Non-pigmented ciliary epithelial cell (primary cell): ENCODE results near the gene ADAMTSL1.
A peak's percentile ranks its signal among the peaks of the same experiment; 100 is the strongest.

Source experiments
- DNase-seq: peaks from one replicate; pipeline ENCODE4 v3.0.0-alpha.2; 2010; ENCODE audit warnings: low read depth

Gene ADAMTSL1, protein sequence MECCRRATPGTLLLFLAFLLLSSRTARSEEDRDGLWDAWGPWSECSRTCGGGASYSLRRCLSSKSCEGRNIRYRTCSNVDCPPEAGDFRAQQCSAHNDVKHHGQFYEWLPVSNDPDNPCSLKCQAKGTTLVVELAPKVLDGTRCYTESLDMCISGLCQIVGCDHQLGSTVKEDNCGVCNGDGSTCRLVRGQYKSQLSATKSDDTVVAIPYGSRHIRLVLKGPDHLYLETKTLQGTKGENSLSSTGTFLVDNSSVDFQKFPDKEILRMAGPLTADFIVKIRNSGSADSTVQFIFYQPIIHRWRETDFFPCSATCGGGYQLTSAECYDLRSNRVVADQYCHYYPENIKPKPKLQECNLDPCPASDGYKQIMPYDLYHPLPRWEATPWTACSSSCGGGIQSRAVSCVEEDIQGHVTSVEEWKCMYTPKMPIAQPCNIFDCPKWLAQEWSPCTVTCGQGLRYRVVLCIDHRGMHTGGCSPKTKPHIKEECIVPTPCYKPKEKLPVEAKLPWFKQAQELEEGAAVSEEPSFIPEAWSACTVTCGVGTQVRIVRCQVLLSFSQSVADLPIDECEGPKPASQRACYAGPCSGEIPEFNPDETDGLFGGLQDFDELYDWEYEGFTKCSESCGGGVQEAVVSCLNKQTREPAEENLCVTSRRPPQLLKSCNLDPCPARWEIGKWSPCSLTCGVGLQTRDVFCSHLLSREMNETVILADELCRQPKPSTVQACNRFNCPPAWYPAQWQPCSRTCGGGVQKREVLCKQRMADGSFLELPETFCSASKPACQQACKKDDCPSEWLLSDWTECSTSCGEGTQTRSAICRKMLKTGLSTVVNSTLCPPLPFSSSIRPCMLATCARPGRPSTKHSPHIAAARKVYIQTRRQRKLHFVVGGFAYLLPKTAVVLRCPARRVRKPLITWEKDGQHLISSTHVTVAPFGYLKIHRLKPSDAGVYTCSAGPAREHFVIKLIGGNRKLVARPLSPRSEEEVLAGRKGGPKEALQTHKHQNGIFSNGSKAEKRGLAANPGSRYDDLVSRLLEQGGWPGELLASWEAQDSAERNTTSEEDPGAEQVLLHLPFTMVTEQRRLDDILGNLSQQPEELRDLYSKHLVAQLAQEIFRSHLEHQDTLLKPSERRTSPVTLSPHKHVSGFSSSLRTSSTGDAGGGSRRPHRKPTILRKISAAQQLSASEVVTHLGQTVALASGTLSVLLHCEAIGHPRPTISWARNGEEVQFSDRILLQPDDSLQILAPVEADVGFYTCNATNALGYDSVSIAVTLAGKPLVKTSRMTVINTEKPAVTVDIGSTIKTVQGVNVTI (N-terminal part only)

DNA sequence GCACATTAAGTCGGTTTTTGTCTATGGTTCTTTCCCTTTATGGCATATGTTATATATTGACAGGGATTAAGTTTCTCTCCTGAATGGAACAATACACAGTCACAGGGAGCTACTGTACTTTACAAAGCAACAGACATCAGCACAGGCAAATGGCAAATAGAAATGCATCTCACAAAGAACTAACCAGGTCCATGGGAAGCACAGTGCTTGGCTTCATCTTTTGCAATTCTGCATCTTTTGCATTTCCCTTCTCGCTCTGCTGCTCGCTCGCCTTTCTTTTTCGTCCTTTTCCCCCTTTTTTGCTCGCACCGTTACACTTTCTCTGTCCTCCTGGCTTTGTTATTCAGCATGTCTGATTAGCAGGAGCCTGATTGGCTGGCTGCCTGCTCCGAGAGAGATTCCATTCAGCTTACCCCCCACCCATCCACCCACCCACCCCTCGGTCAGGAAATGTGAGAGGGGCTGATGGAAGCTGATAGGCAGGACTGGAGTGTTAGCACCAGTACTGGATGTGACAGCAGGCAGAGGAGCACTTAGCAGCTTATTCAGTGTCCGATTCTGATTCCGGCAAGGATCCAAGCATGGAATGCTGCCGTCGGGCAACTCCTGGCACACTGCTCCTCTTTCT lies at the start of gene ADAMTSL1:
TSS of gene ADAMTSL1 (plus strand) at position 502 of the 628 bp plus-strand sequence. CDS start at position 582, 80 bp downstream.
- peak; percentile 72 for DNase-seq

DNA sequence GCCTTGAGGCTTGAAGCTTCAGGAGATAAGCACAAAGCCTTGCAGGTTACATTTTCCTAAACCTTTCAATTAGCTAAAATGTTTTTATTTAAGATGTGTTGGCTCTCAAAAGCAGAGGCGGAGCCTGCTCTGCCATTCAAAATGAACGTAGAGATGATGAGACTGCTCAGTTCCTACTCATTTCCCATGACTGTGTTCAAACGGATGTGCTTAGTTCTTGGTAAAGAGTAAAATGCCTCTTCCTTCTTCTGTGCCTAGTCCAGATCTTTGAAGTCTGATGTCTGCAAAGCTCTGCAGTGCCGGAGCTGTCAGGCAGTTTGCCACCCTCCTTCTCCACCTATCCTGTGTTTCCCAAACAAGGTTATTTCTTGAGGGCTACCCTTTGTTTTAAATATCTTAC lies 46.3 kb upstream of the ADAMTSL1 start:
- no peak for DNase-seq

DNA sequence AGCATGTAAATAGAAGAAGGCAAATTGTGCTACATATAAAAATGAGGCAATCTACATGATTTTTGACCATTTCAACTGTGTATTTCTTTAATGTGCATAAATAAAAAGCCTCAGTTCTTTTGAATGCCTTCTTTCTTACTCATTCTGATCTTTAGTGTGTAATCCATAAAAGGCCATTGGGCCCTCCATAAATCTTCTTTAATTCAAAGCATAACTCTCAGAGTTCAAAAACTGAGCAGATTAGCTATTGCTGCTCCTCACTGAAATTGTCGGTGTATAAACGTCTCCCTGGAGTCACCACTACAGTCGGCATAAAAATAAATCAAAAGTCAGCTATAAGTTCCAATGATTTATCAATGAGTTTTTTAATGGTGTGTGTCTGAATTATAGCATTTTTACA lies 45.3 kb upstream of the ADAMTSL1 start:
- DNase-seq: no peak

DNA sequence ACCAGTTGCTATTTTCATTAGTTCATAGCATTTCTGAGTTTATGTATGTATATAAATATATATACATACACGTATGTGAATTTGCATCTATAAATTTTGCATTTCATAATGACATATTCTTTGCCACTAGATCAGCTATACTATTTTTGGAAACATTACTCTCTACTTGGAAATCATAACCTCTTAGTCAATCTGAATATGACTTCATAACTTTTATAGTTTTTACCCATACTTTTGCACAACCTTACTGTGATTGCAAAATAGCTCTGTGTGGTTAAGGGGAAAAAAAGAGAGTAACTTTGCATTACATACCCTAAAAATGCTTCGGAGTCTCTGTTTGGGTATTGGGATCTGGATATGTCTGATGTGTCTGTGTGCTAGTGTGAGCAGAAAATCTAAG lies 44.9 kb upstream of the ADAMTSL1 start:
- no peak for DNase-seq

DNA sequence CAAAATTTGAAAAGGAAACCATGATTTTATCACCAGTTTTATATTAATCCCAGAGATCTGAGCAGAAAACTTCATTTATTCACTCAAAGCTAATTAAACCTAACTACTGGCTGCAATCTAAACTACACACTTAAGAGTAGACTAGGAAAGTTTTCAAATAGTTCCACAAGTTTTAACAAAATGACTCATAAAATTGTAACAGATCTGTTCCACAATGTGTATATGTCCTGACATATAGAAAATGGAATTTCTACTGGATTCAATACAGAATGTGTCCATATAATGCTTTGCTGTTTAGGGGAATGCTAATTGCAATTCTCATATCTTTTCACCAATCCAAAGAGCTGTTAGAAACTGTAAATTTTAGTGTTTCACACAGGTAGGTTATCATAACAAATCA lies 40.3 kb upstream of the ADAMTSL1 start:
- DNase-seq: no peak

DNA sequence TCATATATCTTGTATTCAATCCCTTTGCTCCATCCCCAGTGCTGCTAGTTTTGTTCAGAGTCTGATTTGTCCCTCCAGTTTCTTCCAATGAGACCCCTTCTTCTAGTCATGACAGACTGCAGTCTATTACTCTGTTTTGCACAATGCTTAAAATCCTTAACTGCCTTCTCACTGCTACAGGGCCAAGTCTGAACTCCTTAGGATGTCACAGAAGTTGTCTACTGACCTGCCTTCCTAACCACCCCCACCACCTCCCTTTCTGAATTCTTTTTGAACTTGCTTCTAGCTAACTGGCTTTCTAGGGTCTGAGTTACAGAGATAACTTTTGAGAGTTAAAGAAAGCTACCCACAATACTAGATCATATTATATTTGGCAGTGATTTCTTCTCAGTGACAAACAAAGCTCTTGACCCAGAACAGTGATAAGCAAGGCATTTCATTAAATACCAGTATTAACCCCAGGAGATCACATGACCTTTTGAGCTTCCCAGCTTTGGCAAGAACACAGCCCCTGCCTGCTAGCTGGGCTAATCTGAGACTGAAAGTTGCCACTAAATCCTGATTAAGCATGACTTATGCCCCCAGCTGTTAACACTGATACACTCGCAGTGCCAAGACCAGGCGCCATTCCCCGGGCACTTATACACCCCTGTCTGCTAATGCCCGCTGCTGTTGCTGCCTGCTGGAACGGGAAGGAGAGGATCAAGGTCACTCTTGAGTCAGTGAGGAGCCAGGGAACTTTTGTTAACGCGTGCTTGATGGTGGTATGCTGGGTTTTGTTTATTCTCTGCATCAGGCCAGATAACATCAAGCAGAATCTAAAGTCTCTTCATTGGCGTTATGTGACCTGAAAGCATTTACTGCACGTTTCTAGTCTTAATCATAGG lies 36.4 kb upstream of the ADAMTSL1 start:
- no peak for DNase-seq

DNA sequence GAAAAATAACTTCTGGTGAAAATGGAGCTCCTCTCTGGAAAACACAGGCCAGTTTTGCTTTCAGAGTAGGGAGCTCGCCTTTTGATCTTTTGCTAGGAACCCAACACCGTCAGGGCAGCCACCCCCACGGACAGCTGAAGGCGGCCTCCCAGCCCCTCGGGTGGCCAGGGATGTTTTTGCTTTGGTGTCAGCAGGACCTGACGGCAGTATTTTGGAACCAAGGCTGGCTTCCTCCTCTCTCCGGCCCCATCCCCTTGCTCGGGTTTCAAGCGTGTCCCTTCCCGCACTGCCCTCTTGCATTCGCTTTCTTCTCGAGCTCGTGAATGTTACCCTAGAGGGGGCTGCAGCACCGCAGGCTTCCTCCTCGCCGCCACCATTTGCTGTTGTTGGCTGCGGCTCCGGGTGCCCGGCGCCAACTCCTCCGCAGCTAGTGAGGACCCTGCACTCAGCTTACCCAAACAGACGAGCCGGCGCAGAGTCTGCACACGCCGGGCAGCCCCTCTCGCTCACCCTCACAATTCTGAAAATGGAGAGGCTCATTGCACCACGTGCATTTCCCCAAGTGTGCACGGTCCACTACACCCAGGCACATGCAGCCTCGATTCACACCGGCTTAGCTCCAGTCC lies 35.5 kb upstream of the ADAMTSL1 start:
- no peak for DNase-seq

DNA sequence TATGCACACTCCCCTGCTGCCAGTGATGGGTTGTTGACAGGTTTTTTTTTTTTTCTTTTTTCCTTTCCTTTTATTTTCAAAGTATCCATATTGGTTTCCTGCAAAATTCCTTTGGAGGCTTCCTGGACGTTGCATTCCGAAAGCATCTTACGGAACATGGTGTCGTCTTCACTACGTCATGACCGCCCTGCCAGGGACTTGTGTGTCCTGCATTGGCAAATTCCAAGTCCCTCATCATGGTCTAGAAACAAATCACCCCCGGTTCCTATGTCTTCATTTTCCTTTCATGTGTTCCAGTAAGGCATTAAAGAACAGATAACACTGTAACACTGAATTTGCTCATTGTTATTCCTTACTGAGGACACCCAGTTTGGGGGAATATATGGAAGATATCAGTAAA lies 35.0 kb upstream of the ADAMTSL1 start:
- no peak for DNase-seq

DNA sequence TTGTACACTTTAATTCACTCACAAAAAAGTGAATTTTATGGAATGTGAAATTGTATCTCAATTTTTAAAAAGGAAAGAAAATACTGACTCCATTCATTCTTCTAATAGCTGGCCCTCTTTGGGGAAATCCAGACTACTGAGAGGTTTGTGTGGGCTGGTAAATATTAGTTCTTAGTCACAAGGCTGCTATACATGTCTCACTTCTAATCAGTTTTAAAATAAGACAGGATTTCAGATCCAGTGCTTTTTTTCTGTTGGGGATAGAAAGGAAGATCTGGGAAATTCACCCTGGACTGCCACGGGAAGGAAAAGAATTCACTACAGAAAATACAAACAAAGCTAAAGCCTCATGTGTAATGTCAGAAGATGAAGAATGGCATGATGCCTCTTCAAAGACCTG lies 32.7 kb upstream of the ADAMTSL1 start:
- no peak for DNase-seq

DNA sequence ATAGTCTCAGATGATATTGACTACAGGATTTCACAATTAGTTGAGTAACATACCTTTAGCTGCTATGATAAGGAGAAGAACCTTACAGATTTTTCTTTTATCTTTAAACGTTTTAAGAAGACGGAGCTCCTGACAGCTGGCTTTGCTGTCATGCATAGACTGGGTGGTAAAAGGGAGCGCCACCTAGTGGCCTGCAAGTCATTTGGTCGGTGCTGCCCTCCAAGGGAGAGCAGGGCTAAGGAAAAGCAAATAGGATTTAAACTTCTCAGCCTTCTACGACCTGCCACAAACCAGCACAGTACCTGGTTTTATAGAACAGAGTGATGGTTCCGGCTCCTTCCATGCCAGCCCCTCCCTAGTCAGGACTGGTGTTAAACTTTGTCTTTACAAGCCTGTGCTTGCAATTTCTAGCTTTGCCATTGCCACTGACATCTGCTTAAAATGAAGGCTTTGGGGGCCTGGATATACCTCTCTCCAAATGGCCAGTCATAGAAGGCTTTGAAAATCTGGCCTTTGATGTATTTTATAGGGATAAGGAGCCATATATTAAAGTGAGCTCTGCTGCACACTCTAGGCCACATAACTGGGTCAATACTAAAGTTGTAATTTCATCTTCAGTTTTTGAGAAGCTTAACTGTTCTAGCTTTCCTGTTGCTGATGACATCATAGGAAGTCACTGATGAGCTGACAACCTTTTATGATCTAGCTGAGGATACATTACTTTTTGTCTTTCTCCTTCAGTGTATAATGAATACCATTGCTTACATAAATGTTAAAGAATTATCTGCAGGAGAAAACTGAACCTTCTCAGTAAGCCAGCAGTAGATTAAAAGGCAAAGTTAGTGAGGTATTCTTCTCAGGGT lies 31.1 kb upstream of the ADAMTSL1 start:
- no peak for DNase-seq

DNA sequence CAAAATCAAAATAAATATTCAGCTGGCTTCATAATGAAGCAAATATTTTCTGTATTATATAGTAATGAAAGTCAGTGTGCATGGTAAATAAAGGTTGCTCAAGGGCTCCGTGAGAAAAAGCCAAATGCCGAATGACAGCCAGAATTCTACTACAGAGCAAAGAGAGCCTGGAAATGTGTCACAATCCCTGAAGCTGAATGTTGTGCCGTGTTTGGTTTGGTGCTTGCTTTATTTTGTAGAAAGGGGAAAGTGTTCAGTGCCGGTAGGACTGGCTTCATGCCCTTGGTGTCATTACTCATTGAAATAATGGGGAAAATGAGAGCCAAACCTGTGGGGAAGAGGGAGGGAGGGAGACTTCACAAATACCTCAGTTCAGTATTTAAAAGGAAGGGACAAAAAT lies 26.8 kb upstream of the ADAMTSL1 start:
- DNase-seq: no peak

DNA sequence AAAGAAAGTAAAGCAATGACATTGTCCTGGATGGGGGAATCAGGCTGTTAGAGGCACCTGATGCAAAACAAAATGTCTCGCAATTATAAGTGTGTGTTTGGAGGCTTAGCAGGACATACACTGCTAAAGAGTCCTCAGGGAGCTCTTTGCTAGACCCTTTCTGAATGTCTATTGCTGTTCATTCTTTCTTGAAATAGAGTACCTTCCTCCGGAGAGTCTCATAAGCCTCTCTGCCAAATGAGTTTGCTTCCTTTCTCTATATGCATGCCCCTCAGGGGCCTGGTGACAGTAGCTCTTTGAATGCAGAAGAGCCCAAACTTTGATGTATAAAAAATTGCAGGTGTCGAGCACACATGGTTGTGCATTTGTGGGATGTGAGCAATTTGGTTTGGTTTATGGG lies 26.4 kb upstream of the ADAMTSL1 start:
- no peak for DNase-seq

DNA sequence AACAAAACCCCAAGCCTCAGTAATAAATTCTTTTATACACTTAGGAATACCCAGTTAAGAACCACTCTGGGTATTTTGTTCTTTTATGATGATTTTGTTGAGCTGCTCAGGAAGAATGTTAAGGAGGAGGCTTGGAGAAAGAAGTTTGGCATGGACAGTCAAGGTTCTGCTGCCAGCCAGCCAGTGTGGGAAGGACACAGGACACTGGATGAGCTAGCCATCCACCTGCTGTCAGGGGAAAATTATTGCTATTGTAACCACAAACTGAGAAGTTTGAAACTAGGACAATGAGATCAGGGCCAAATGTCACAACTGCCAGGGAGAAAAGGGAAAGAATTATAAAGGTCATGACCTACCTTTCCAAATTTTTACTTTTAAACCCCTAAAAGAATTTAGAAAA lies 25.9 kb upstream of the ADAMTSL1 start:
- no peak for DNase-seq

DNA sequence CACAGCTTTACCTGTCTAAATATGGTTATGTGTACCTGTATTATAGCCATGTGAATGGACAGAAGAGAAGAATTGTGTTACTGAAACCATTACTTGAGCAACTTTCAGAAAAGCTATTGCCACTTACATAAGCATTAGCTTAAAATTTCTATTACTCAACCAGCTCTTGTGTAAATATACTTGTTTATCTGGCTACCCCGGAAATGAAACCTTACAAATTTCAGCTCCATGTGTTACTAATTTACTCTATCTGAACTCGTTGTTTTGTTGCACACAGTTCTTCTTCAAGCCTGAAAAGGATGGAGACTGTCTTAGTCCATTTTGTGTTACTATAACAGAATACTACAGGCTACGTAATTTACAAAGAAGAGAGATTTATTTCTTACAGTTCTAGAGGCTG lies 22.5 kb upstream of the ADAMTSL1 start:
- no peak for DNase-seq

DNA sequence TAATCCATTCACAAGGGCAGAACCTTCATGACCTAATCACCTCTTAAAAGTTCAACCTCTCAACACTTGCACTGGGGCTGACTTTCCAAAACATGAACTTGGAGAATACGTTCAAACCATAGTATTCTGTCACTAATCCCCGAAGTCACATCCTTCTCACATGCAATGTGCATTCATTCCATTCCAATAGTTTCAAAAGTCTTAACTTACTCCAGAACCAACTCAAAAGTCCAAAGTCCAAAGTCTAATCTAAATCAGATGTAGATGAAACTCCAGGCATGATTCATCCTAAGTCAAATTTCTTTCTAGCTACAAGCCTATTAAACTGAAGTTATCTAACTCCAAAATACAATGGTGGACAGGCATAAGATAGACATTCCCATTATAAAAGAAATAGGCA lies 21.7 kb upstream of the ADAMTSL1 start:
- DNase-seq: no peak

DNA sequence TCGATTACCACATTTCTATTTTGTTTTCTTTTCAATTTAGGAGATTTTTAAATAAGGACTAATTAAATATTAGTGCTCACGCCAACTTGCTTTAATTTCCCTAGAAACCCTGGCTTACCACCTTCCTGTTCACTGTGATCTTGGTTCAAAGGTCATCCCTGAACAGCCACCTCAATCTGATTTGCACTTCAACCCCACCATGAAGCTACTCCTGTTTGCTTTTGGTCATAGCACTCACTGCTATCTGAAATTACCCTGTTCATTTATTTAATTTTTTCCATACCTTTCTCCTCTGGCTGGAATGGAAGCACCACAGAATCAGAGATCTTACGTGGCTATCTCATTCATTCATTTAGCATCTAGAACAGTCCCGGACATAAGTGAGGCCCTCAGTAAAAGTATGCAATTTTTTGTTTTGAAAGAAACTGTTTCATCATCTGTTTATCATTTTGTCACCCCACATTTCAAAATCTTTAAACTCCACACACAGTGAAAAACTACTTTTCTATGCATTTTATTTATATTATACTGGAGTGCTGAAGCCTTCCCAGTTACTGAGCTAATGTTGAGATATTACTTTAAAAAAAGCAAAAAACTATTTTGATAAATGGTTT lies 17.2 kb upstream of the ADAMTSL1 start:
- no peak for DNase-seq

DNA sequence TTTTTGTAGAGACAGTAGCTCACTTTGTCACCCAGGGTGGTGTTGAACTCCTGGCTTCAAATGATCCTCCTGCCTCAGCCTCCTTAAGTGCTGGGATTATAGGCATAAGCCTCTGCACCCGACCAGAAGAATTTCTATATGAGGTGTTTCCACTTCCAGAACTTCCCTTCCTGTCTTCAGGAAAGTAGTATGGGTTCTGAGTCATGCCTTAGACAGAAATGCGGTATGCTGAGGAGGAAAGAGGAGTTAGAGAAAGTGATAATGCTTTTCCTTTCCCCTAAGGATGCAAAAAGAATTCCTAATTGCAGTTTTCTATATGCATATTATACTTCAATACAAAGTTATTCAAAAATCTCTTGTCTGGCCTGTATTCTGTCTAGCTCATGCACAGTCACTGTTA lies 16.4 kb upstream of the ADAMTSL1 start:
- no peak for DNase-seq

DNA sequence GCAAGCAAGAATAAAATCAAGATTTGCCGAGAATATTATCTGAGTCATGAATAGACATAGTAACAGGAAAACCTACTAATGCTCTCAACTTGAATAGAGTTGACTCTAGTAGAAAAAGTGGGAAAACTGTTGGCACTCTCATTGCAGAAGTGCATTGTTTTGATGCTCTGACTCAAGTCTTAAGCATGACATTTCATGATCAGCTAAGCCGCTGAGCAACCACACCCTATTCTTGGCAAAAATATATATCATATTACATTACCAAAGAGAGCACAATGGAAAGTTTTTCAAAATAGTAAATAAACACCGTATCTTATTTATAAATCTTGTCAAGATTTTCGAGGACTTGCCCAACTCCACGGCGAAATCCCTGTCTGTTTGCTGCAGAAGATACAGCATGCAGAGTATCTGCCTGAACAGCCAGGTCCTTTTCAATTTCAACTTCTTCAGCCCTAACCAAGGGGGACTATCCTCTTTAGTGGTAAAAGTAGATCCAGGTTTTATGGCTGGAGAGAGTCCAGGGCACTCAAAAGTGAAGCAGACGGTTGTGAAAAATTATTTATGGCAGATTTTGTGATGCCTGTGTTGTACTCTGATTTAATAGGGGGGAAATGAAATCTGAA lies 13.9 kb upstream of the ADAMTSL1 start:
- peak; percentile 83 for DNase-seq
